ENCODE data around the gene SCAI.
"Not testable (repeated sequence)": the region's sequence is repeated elsewhere in the genome, so short reads cannot be mapped to it uniquely, and the experiment has no call there.

The SCAI gene

GRCh38 chr9:125172031-125172755 is 28.9 kb upstream of the SCAI start:
- no peaks in the 10 kb centered on the region for H3K9me3 ChIP-seq (ENCODE audit: insufficient read depth, low read length)
- no peak overlapping the region for H3K4me3 ChIP-seq (ENCODE audit: insufficient read depth, low read length, poor library complexity, severe bottlenecking)
- H3F3A ChIP-seq (ENCODE audit: insufficient read depth): no peaks in the 10 kb centered on the region
- H3K27me3 ChIP-seq (ENCODE audit: low read length): no peaks in the 10 kb centered on the region
- H3K4me2 ChIP-seq (ENCODE audit: low read depth, low read length, poor library complexity, severe bottlenecking): no peak overlapping the region
- H3K36me3 ChIP-seq (ENCODE audit: low read length): 0 out of 2 replicates have a peak, but pooled peaks cover 7% of the 10 kb centered on the region
- peaks cover 51% of the 10 kb centered on the region for H3K79me2 ChIP-seq (ENCODE audit: insufficient read depth, low read length)
- no peak overlapping the region for H3K27ac ChIP-seq (ENCODE audit: low read depth, low read length)
- no peak overlapping the region for H2AFZ ChIP-seq (ENCODE audit: low read depth, low read length, severe bottlenecking)
- H3K9ac ChIP-seq (ENCODE audit: low read length): no peak overlapping the region
- TF ChIP-seq EZH2phosphoT487 (conservative IDR thresholded peaks at IDR 0.05; ENCODE audit: low read length) (no peak), CTCF (IDR thresholded peaks at IDR 0.05; ENCODE audit: insufficient read depth, low read length, poor library complexity, severe bottlenecking) (no peak)
- no peaks in the 10 kb centered on the region for H3K9me2 ChIP-seq (replicated peaks; ENCODE audit: insufficient read depth, low read length)
- peaks cover 6% of the 10 kb centered on the region; the same call in 1 of the 2 replicates for H4K20me1 ChIP-seq (ENCODE audit: low read depth, low read length)

- Histone ChIP-seq H3K4me2 (ENCODE audit: low read depth, low read length, poor library complexity, severe bottlenecking) (no peak overlapping the region), H3F3A (ENCODE audit: insufficient read depth) (no peaks in the 10 kb centered on the region), H3K9ac (ENCODE audit: low read length) (no peak overlapping the region), H3K27me3 (ENCODE audit: low read length) (no peaks in the 10 kb centered on the region), H3K9me3 (ENCODE audit: insufficient read depth, low read length) (no peaks in the 10 kb centered on the region), H4K20me1 (ENCODE audit: low read depth, low read length) (no peaks in the 10 kb centered on the region; the same call in 1 of the 2 replicates), H3K27ac (ENCODE audit: low read depth, low read length) (no peak overlapping the region), H3K9me2 (replicated peaks; ENCODE audit: insufficient read depth, low read length) (no peaks in the 10 kb centered on the region), H3K79me2 (ENCODE audit: insufficient read depth, low read length) (peaks cover 42% of the 10 kb centered on the region), H2AFZ (ENCODE audit: low read depth, low read length, severe bottlenecking) (no peak overlapping the region), H3K4me3 (ENCODE audit: insufficient read depth, low read length, poor library complexity, severe bottlenecking) (no peak overlapping the region), H3K36me3 (ENCODE audit: low read length) (0 out of 2 replicates have a peak, but pooled peaks cover 7% of the 10 kb centered on the region)
- no peak for TF ChIP-seq CTCF (IDR thresholded peaks at IDR 0.05; ENCODE audit: insufficient read depth, low read length, poor library complexity, severe bottlenecking)
- TF ChIP-seq EZH2phosphoT487 (conservative IDR thresholded peaks at IDR 0.05; ENCODE audit: low read length): no peak
These were observed 26.6 kb upstream of the SCAI start for GRCh38 chr9:125169895-125170294.

GRCh38 chr9:125166762-125167161 is 23.4 kb upstream of the SCAI start:
- no peak for TF ChIP-seq CTCF (IDR thresholded peaks at IDR 0.05; ENCODE audit: insufficient read depth, low read length, poor library complexity, severe bottlenecking)
- no peak for TF ChIP-seq EZH2phosphoT487 (conservative IDR thresholded peaks at IDR 0.05; ENCODE audit: low read length)
- H3K27ac ChIP-seq (ENCODE audit: low read depth, low read length): no peak overlapping the region
- H3K9ac ChIP-seq (ENCODE audit: low read length): no peak overlapping the region
- no peaks in the 10 kb centered on the region; the same call in 1 of the 2 replicates for H4K20me1 ChIP-seq (ENCODE audit: low read depth, low read length)
- no peaks in the 10 kb centered on the region for H3K9me3 ChIP-seq (ENCODE audit: insufficient read depth, low read length)
- no peaks in the 10 kb centered on the region for H3K9me2 ChIP-seq (replicated peaks; ENCODE audit: insufficient read depth, low read length)
- H3K4me2 ChIP-seq (ENCODE audit: low read depth, low read length, poor library complexity, severe bottlenecking): no peak overlapping the region
- H2AFZ ChIP-seq (ENCODE audit: low read depth, low read length, severe bottlenecking): no peak overlapping the region
- no peak overlapping the region for H3K4me3 ChIP-seq (ENCODE audit: insufficient read depth, low read length, poor library complexity, severe bottlenecking)
- H3K36me3 ChIP-seq (ENCODE audit: low read length): peaks cover 7% of the 10 kb centered on the region; the same call in 1 of the 2 replicates
- no peaks in the 10 kb centered on the region for H3K27me3 ChIP-seq (ENCODE audit: low read length)
- H3K79me2 ChIP-seq (ENCODE audit: insufficient read depth, low read length): peaks cover 18% of the 10 kb centered on the region
- H3F3A ChIP-seq (ENCODE audit: insufficient read depth): no peaks in the 10 kb centered on the region

GRCh38 chr9:125162891-125163290 is 19.6 kb upstream of the SCAI start:
- not testable (repeated sequence) for H3K4me3 ChIP-seq (ENCODE audit: insufficient read depth, low read length, poor library complexity, severe bottlenecking); H3F3A ChIP-seq (ENCODE audit: insufficient read depth); H3K4me2 ChIP-seq (ENCODE audit: low read depth, low read length, poor library complexity, severe bottlenecking); H4K20me1 ChIP-seq (ENCODE audit: low read depth, low read length); H3K27me3 ChIP-seq (ENCODE audit: low read length); H3K9me2 ChIP-seq (replicated peaks; ENCODE audit: insufficient read depth, low read length); H3K27ac ChIP-seq (ENCODE audit: low read depth, low read length); H3K9me3 ChIP-seq (ENCODE audit: insufficient read depth, low read length); H3K36me3 ChIP-seq (ENCODE audit: low read length); H3K9ac ChIP-seq (ENCODE audit: low read length); H2AFZ ChIP-seq (ENCODE audit: low read depth, low read length, severe bottlenecking)
- H3K79me2 ChIP-seq (ENCODE audit: insufficient read depth, low read length): peaks cover 29% of the 10 kb centered on the region

Measured in SU-DHL-6 (cell line).